Activated B cell treated with CpG ODN at 0.5 μM for 24 hours (primary cell): ENCODE results near the gene DOCK1. TPM values are rescaled to one million over a fixed set of nuclear protein-coding genes. Genes with fewer than 3 reads are reported as not detected.

Source experiments
- ATAC-seq: fragments of 200-7000 bp; cut with Tn5 transposase; one replicate; pipeline ENCODE4 v1.10.0; 2021; ENCODE audit warnings: low read depth, mild to moderate bottlenecking, moderate library complexity
- CTCF ChIA-PET: fragments of 350-600 bp; sonication (Branson Sonifier 250); formaldehyde crosslinking; loops from one replicate; lab custom pipeline; 2021; ENCODE audit warnings: antibody characterized with exemption; lab: Charles Lee
- POLR2A ChIA-PET: fragments of 350-600 bp; sonication (Branson Sonifier 250); formaldehyde crosslinking; loops from one replicate; lab custom pipeline; 2021; ENCODE audit warnings: antibody characterized with exemption; lab: Charles Lee
- DNase-seq: peaks from one replicate; pipeline ENCODE4 v3.0.0; 2022
- H3K27ac Mint-ChIP-seq: one replicate; pipeline ENCODE4 v1.8.0; 2020; ENCODE audit warnings: mixed read lengths
- H3K27me3 Mint-ChIP-seq: one replicate; pipeline ENCODE4 v1.8.0; 2021; ENCODE audit warnings: mixed read lengths
- H3K36me3 Mint-ChIP-seq: one replicate; pipeline ENCODE4 v1.8.0; 2021; ENCODE audit warnings: low read depth, mixed read lengths
- H3K4me1 Mint-ChIP-seq: one replicate; pipeline ENCODE4 v1.8.0; 2021; ENCODE audit warnings: mixed read lengths
- H3K4me3 Mint-ChIP-seq: one replicate; pipeline ENCODE4 v1.8.0; 2020; ENCODE audit warnings: mild to moderate bottlenecking, mixed read lengths
- H3K9me3 Mint-ChIP-seq: one replicate; pipeline ENCODE4 v1.8.0; 2020; ENCODE audit warnings: mixed read lengths
- intact Hi-C: fragments of 100-400 bp; cut with micrococcal nuclease; formaldehyde crosslinking; loops from one replicate; pipeline ENCODE4 v1.15.1; 2024
- total RNA-seq: library from RNA; stranded (reverse); gene quantifications from 2 replicates; pipeline ENCODE4 v1.2.3, GENCODE V29; 2022
- TF ChIP-seq, protein P1 (sequence below): fragments of 200-600 bp; IDR thresholded peaks from one replicate; pipeline ENCODE4 v1.8.0; 2022; ENCODE audit warnings: antibody characterized with exemption, mild to moderate bottlenecking

The DOCK1 gene
- total RNA-seq, 1 donor from 2014 or later = not detected

- Mint-ChIP-seq H3K4me1 (no peaks in the 10 kb centered on the region), H3K27me3 (no peaks in the 10 kb centered on the region), H3K36me3 (no peaks in the 10 kb centered on the region), H3K27ac (no peak overlapping the region), H3K9me3 (no peaks in the 10 kb centered on the region), H3K4me3 (no peak overlapping the region)
- intact Hi-C loops = no loop called here
- DNase-seq = no peak
- CTCF ChIA-PET = no interaction called here
- no peak for ATAC-seq
- TF ChIP-seq, protein P1, sequence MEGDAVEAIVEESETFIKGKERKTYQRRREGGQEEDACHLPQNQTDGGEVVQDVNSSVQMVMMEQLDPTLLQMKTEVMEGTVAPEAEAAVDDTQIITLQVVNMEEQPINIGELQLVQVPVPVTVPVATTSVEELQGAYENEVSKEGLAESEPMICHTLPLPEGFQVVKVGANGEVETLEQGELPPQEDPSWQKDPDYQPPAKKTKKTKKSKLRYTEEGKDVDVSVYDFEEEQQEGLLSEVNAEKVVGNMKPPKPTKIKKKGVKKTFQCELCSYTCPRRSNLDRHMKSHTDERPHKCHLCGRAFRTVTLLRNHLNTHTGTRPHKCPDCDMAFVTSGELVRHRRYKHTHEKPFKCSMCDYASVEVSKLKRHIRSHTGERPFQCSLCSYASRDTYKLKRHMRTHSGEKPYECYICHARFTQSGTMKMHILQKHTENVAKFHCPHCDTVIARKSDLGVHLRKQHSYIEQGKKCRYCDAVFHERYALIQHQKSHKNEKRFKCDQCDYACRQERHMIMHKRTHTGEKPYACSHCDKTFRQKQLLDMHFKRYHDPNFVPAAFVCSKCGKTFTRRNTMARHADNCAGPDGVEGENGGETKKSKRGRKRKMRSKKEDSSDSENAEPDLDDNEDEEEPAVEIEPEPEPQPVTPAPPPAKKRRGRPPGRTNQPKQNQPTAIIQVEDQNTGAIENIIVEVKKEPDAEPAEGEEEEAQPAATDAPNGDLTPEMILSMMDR = no peak
- POLR2A ChIA-PET = no interaction called here
Observed at GRCh38 chr10:127122831-127123230, 217.6 kb downstream of the DOCK1 start.

DNA sequence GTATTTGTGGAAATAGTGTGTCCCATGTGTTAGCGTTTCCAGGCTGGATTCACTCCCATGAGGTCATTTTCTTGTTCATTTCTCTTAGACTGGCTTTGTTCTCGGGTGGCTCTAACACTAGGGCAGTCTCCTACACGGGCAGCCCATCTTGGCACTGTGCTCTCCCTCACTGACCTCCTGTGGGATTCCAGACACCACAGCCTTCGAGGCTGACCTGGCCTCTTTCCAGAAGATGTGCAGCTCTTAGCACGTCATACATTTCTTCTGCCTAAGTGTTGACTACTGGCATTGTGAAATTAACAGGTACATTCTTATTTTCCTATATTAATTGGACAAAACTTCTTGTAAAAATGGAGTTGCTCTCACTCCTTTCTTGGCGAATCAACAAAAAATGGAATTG lies 218.4 kb downstream of the DOCK1 start:
- peaks cover 2% of the 10 kb centered on the region for H3K9me3 Mint-ChIP-seq
- ATAC-seq = no peak
- TF ChIP-seq, protein P1 = no peak
- no peaks in the 10 kb centered on the region for H3K4me1 Mint-ChIP-seq
- no peak overlapping the region for H3K4me3 Mint-ChIP-seq
- no peaks in the 10 kb centered on the region for H3K27me3 Mint-ChIP-seq
- intact Hi-C loops = no loop called here
- DNase-seq = no peak
- CTCF ChIA-PET = no interaction called here
- H3K36me3 Mint-ChIP-seq = no peaks in the 10 kb centered on the region
- POLR2A ChIA-PET = no interaction called here
- H3K27ac Mint-ChIP-seq = no peak overlapping the region

- CTCF ChIA-PET = no interaction called here
- POLR2A ChIA-PET = no interaction called here
Observed at GRCh38 chr10:127125331-127125730, 220.1 kb downstream of the DOCK1 start.

GRCh38 chr10:127127822-127128221 lies 222.6 kb downstream of the DOCK1 start:
- intact Hi-C loops = no loop called here
- H3K9me3 Mint-ChIP-seq = peaks cover 2% of the 10 kb centered on the region
- ChIA-PET POLR2A (no interaction called here), CTCF (no interaction called here)
- ATAC-seq = no peak
- no peaks in the 10 kb centered on the region for H3K36me3 Mint-ChIP-seq
- H3K4me1 Mint-ChIP-seq = no peaks in the 10 kb centered on the region
- TF ChIP-seq, protein P1 = no peak
- H3K27ac Mint-ChIP-seq = no peak overlapping the region
- no peaks in the 10 kb centered on the region for H3K27me3 Mint-ChIP-seq
- no peak for DNase-seq
- H3K4me3 Mint-ChIP-seq = no peak overlapping the region

More at GRCh38 chr10:127125331-127125730, 220.1 kb downstream of the DOCK1 start:
- ATAC-seq (no peak), DNase-seq (no peak)
- Mint-ChIP-seq H3K4me3 (no peak overlapping the region), H3K4me1 (no peaks in the 10 kb centered on the region), H3K27me3 (no peaks in the 10 kb centered on the region), H3K27ac (no peak overlapping the region), H3K36me3 (no peaks in the 10 kb centered on the region), H3K9me3 (peaks cover 2% of the 10 kb centered on the region)
- intact Hi-C loops = no loop called here
- TF ChIP-seq, protein P1 = no peak

DNA sequence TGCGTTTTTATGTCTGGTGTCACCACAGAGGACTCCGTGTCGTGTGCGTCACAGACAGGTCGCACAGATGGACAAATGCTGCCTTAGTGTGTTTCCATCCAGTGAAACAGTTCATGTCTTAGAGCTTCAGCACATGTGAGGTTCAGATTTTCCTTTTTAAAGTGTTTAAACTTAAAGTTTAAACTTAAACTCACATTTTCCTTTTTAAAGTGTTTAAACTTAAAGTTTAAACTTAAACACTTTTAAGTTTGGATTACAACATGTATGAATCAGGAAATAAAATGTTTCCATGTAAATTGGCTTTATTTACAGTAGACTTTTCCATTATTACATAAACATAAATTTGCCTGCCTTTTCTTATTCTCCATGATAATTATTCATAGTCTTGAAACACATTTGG lies 223.9 kb downstream of the DOCK1 start:
- no peak overlapping the region for H3K4me3 Mint-ChIP-seq
- ATAC-seq (no peak), DNase-seq (no peak)
- ChIA-PET POLR2A (no interaction called here), CTCF (no interaction called here)
- intact Hi-C loops = no loop called here
- no peaks in the 10 kb centered on the region for H3K36me3 Mint-ChIP-seq
- H3K9me3 Mint-ChIP-seq = peaks cover 2% of the 10 kb centered on the region
- H3K27me3 Mint-ChIP-seq = no peaks in the 10 kb centered on the region
- no peak overlapping the region for H3K27ac Mint-ChIP-seq
- TF ChIP-seq, protein P1 = no peak
- no peaks in the 10 kb centered on the region for H3K4me1 Mint-ChIP-seq
